Vagina (tissue), 2 donors: ENCODE results near the gene DNAJC19. TPM values are rescaled to one million over a fixed set of nuclear protein-coding genes. Genes with fewer than 3 reads are reported as not detected.

Experiments used
- DNase-seq, 2 donors: peaks; one replicate each; pipeline ENCODE4 v3.0.0-alpha.2; 2017; ENCODE audit errors: extremely low spot score in 2 of 2
- H3K27ac ChIP-seq: fragments of 200-600 bp; sonication (generic); one replicate; pipeline ENCODE4 v1.5.1; 2019
- H3K27me3 ChIP-seq: fragments of 200-600 bp; sonication (generic); one replicate; pipeline ENCODE4 v1.5.1; 2019
- H3K36me3 ChIP-seq, 2 donors: fragments of 200-600 bp; sonication (generic); one replicate each; pipeline ENCODE4 v1.5.1; 2017 to 2019
- H3K4me1 ChIP-seq: fragments of 200-600 bp; sonication (generic); one replicate; pipeline ENCODE4 v1.5.1; 2019
- H3K4me3 ChIP-seq, 2 donors: fragments of 200-600 bp; sonication (generic); 1 replicate in 1 of 2; 2 replicates in 1 of 2; pipeline ENCODE4 v1.5.1; 2016 to 2019
- H3K9me3 ChIP-seq: fragments of 200-600 bp; sonication (generic); one replicate; pipeline ENCODE4 v1.5.1; 2019
- POLR2A ChIP-seq, 2 donors: fragments of 450-650 bp; IDR thresholded peaks; one replicate each; pipeline ENCODE4 v1.6.1; 2017; ENCODE audit warnings: antibody characterized with exemption in 2 of 2, mild to moderate bottlenecking in 2 of 2, moderate library complexity in 2 of 2
- POLR2AphosphoS5 ChIP-seq, 2 donors: sonication (generic); formaldehyde crosslinking; IDR thresholded peaks; one replicate each; pipeline ENCODE4 v1.9.0; 2017; ENCODE audit warnings: antibody characterized with exemption in 2 of 2, mild to moderate bottlenecking in 2 of 2, low read depth in 1 of 2; ENCODE audit not compliant: insufficient read depth in 1 of 2
- intact Hi-C: fragments of 100-400 bp; cut with DNase I; formaldehyde crosslinking; loops from one replicate; pipeline ENCODE4 v1.15.1; 2023
- total RNA-seq: library from RNA; depleted of rRNA; stranded (reverse); fragments of >200 nt; gene quantifications from one replicate; pipeline ENCODE4 v1.2.3, GENCODE V29; 2016
- TF ChIP-seq, protein P1 (sequence below), 3 experiments: fragments of 450-650 bp in 2 of 3; fragments of 200-600 bp in 1 of 3; sonication (generic) in 1 of 3; IDR thresholded peaks; one replicate each; pipeline ENCODE4 v1.5.1; 2017 to 2019; ENCODE audit warnings: antibody characterized with exemption in 3 of 3, mild to moderate bottlenecking in 2 of 3, moderate library complexity in 2 of 3

Gene DNAJC19
- total RNA-seq, 1 donor from 2014 or later = 38.1 TPM

DNA sequence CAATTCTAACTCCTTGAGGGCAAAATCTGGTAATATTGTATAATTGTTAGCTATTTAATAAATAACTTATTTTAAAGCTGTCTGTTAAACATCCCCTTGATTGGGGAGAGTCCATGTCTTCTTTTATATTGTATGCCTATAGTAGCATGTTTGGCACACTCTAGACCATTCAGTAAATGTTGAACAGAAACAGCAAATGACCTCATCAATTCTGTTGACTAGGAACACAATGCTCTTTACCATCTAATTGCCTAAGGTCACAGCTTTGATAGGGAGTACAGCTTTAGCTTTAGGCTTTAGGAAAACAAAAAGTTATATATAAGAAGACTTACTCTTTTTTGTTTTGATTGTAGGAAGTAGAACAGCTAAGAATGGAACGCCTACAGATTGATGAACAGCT lies 27.0 kb downstream of the DNAJC19 start:
- intact Hi-C loops = no loop called here
- TF ChIP-seq POLR2A (IDR thresholded peaks at IDR 0.05) = no peak
- TF ChIP-seq, protein P1, sequence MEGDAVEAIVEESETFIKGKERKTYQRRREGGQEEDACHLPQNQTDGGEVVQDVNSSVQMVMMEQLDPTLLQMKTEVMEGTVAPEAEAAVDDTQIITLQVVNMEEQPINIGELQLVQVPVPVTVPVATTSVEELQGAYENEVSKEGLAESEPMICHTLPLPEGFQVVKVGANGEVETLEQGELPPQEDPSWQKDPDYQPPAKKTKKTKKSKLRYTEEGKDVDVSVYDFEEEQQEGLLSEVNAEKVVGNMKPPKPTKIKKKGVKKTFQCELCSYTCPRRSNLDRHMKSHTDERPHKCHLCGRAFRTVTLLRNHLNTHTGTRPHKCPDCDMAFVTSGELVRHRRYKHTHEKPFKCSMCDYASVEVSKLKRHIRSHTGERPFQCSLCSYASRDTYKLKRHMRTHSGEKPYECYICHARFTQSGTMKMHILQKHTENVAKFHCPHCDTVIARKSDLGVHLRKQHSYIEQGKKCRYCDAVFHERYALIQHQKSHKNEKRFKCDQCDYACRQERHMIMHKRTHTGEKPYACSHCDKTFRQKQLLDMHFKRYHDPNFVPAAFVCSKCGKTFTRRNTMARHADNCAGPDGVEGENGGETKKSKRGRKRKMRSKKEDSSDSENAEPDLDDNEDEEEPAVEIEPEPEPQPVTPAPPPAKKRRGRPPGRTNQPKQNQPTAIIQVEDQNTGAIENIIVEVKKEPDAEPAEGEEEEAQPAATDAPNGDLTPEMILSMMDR (IDR thresholded peaks at IDR 0.05) = no peak
- TF ChIP-seq POLR2AphosphoS5 (IDR thresholded peaks at IDR 0.05; ENCODE audit: insufficient read depth in 1 of 2, low read depth in 1 of 2) = no peak
- Histone ChIP-seq H3K4me1 (no peaks in the 10 kb centered on the region), H3K36me3 (peaks cover 0 to 51% of the 10 kb centered on the region in 2 donors), H3K9me3 (no peaks in the 10 kb centered on the region), H3K27me3 (no peaks in the 10 kb centered on the region), H3K4me3 (no peak overlapping the region), H3K27ac (no peak overlapping the region)
- DNase-seq = no peak

DNA sequence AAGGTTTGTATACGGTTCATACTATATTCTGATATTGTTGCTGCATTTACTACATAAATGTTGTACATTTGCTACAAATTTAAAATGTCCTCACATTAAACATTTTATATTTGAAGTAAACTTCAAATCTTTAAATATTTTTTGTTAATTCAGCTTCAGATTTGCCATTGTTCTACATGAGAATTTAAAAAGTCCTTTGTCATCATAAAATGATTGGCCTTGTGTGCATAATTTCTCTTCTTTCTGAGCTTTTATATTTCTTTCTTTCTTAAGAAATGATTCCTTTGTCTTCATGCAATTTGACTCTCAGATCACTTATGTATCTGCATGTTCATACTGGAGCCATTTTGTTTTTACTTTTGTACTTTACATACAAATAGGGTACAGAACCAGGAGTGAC lies 28.0 kb downstream of the DNAJC19 start:
- peaks cover 0 to 52% of the 10 kb centered on the region in 2 donors for H3K36me3 ChIP-seq
- H3K9me3 ChIP-seq = no peaks in the 10 kb centered on the region
- no peak overlapping the region for H3K4me3 ChIP-seq
- H3K4me1 ChIP-seq = no peaks in the 10 kb centered on the region
- no peak for TF ChIP-seq POLR2A (IDR thresholded peaks at IDR 0.05)
- TF ChIP-seq, protein P1 (IDR thresholded peaks at IDR 0.05) = no peak
- no peak for TF ChIP-seq POLR2AphosphoS5 (IDR thresholded peaks at IDR 0.05; ENCODE audit: insufficient read depth in 1 of 2, low read depth in 1 of 2)
- no peaks in the 10 kb centered on the region for H3K27me3 ChIP-seq
- H3K27ac ChIP-seq = no peak overlapping the region
- intact Hi-C loops = no loop called here
- no peak for DNase-seq

DNA sequence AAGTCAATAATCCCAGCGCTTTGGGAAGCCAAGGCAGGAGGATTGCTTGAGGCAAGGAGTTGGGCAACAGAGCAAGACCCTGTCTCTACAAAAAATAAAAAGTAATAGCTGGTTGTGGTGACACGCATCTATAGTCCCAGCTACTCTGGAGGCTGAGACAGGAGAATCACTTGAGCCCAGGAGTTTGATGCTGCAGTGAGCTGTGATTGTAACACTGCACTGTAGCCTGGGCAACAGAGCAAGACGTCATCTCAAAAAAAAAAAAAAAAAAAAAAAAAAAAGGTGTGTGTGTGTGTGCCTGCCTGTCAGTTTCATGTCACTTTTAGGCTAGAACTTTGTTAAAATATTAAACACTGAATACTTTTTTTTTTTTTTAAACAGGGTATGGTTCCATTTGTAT lies 28.4 kb downstream of the DNAJC19 start:
- Histone ChIP-seq H3K27me3 (no peaks in the 10 kb centered on the region), H3K27ac (no peak overlapping the region), H3K4me3 (no peak overlapping the region), H3K4me1 (no peaks in the 10 kb centered on the region), H3K36me3 (peaks cover 0 to 57% of the 10 kb centered on the region in 2 donors), H3K9me3 (no peaks in the 10 kb centered on the region)
- DNase-seq = no peak
- intact Hi-C loops = no loop called here
- TF ChIP-seq, protein P1 (IDR thresholded peaks at IDR 0.05) = no peak

DNA sequence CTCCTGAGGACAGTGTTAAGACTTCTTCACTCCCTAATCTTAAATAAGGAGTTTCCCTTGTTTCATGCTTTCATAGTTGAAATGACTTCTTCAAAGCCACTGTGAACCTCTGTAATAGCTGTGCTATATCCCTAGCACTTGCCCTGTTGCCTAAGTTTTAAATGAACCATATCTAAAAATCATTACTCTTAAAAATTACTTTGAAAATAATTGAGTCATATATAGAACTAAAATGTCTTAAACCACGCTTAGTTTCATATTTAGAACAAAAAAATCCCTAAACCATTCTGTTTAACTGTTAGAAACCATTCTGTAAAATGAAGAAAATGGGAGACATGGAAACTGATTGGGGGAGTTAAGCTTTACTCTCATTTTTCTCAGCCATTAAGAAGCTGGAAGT lies 29.8 kb downstream of the DNAJC19 start:
- Histone ChIP-seq H3K27me3 (no peaks in the 10 kb centered on the region), H3K4me3 (no peak overlapping the region), H3K9me3 (no peaks in the 10 kb centered on the region), H3K27ac (no peak overlapping the region), H3K4me1 (no peaks in the 10 kb centered on the region), H3K36me3 (peaks cover 0 to 62% of the 10 kb centered on the region in 2 donors)
- no peak for DNase-seq
- TF ChIP-seq, protein P1 (IDR thresholded peaks at IDR 0.05) = no peak
- TF ChIP-seq POLR2AphosphoS5 (IDR thresholded peaks at IDR 0.05; ENCODE audit: insufficient read depth in 1 of 2, low read depth in 1 of 2) (no peak), POLR2A (IDR thresholded peaks at IDR 0.05) (no peak)
- intact Hi-C loops = no loop called here

DNA sequence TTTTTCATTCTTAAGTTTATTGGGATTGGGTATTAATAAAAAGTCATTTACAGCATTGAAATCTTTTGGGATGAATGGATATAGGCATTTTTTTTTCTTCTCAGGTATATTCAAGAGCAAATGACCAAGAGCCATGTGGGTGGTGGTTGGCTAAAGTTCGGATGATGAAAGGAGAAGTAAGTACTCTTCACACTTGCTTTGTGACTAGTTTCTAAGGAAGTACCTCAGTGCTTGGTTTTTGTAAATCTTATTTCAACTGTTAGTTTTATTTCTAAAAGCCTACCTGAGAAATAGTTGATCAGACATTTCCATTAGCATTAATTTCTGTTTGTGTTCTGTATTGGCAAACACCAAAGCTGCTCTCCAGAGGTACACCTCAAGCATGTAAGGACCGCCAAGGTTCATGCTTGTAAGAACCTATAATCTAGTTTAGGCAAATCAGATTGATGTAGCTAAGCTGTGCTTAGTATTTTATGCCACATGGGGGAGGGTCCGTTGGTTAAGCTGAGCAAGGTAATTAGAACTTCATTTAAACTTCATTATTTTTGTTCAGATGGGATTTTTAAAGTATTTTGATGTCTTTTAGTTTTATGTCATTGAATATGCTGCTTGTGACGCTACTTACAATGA lies 41.7 kb downstream of the DNAJC19 start:
- Histone ChIP-seq H3K9me3 (no peaks in the 10 kb centered on the region), H3K4me3 (no peak overlapping the region), H3K4me1 (no peaks in the 10 kb centered on the region), H3K27me3 (no peaks in the 10 kb centered on the region), H3K36me3 (peaks cover 3 to 35% of the 10 kb centered on the region in 2 donors), H3K27ac (no peak overlapping the region)
- intact Hi-C loops = no loop called here
- DNase-seq = no peak
- TF ChIP-seq POLR2A (IDR thresholded peaks at IDR 0.05) = no peak
